OCI-M2 (cell line): Measurements from ENCODE around the gene CRIM1.

ENCODE experiments used
- DNase-seq: peaks from one replicate; lab custom pipeline; 2025; ENCODE audit not compliant: unreplicated experiment; lab: John Stamatoyannopoulos, UW

The CRIM1 gene

GRCh38 chr2:36453652-36454051 lies 98.1 kb downstream of the CRIM1 start:
- DNase-seq = no peak

- DNase-seq = no peak
Observed at GRCh38 chr2:36455011-36455410, 99.4 kb downstream of the CRIM1 start.

- no peak for DNase-seq
Observed at GRCh38 chr2:36455788-36456187, 100.2 kb downstream of the CRIM1 start.

- DNase-seq = no peak
Observed at GRCh38 chr2:36456227-36457175, 100.9 kb downstream of the CRIM1 start.

- no peak for DNase-seq
Observed at GRCh38 chr2:36458106-36458505, 102.5 kb downstream of the CRIM1 start.

- DNase-seq = no peak
Observed at GRCh38 chr2:36459725-36460137, 104.2 kb downstream of the CRIM1 start.

GRCh38 chr2:36461039-36461681 lies 105.6 kb downstream of the CRIM1 start:
- DNase-seq = no peak

- DNase-seq = no peak
Observed at GRCh38 chr2:36462311-36462935, 106.8 kb downstream of the CRIM1 start.

GRCh38 chr2:36463365-36463764 lies 107.8 kb downstream of the CRIM1 start:
- DNase-seq = no peak

- DNase-seq = no peak
Observed at GRCh38 chr2:36464006-36464721, 108.6 kb downstream of the CRIM1 start.

GRCh38 chr2:36466135-36466534 lies 110.6 kb downstream of the CRIM1 start:
- DNase-seq = no peak

GRCh38 chr2:36468463-36469105 lies 113.0 kb downstream of the CRIM1 start:
- no peak for DNase-seq

- DNase-seq = no peak
Observed at GRCh38 chr2:36469106-36469477, 113.5 kb downstream of the CRIM1 start.

GRCh38 chr2:36469710-36470109 lies 114.1 kb downstream of the CRIM1 start:
- DNase-seq = no peak

GRCh38 chr2:36473230-36473629 lies 117.7 kb downstream of the CRIM1 start:
- no peak for DNase-seq

GRCh38 chr2:36476411-36476810 lies 120.8 kb downstream of the CRIM1 start:
- no peak for DNase-seq

GRCh38 chr2:36477315-36477714 lies 121.7 kb downstream of the CRIM1 start:
- DNase-seq = no peak

GRCh38 chr2:36477746-36478145 lies 122.2 kb downstream of the CRIM1 start:
- no peak for DNase-seq

GRCh38 chr2:36478332-36478738 lies 122.8 kb downstream of the CRIM1 start:
- no peak for DNase-seq

GRCh38 chr2:36478999-36479398 lies 123.4 kb downstream of the CRIM1 start:
- no peak for DNase-seq

- DNase-seq = no peak
Observed at GRCh38 chr2:36479406-36479805, 123.8 kb downstream of the CRIM1 start.
